ENCODE data around the gene NRXN2.
A peak's percentile ranks its signal among the peaks of the same experiment; 100 is the strongest.

Gene NRXN2

GRCh38 chr11:64643920-64644646 is 78.9 kb downstream of the NRXN2 start:
- peak; percentile 44 for DNase-seq

- DNase-seq, result peak; percentile 70
These were observed 79.6 kb downstream of the NRXN2 start for GRCh38 chr11:64643256-64643881.

- DNase-seq, result no peak
These were observed 80.1 kb downstream of the NRXN2 start for GRCh38 chr11:64642871-64643255.

GRCh38 chr11:64642418-64642735 is 80.6 kb downstream of the NRXN2 start:
- DNase-seq, result no peak

GRCh38 chr11:64641596-64642417 is 81.2 kb downstream of the NRXN2 start:
- DNase-seq, result no peak

GRCh38 chr11:64639885-64640284 is 83.1 kb downstream of the NRXN2 start:
- DNase-seq, result no peak

GRCh38 chr11:64638829-64639228 is 84.2 kb downstream of the NRXN2 start:
- no peak for DNase-seq

GRCh38 chr11:64638018-64638665 is 84.9 kb downstream of the NRXN2 start:
- DNase-seq, result peak; percentile 58

GRCh38 chr11:64637334-64638017 is 85.5 kb downstream of the NRXN2 start:
- DNase-seq, result no peak

GRCh38 chr11:64633555-64634159 is 89.3 kb downstream of the NRXN2 start:
- DNase-seq, result no peak

GRCh38 chr11:64632654-64633053 is 90.3 kb downstream of the NRXN2 start:
- DNase-seq, result no peak

- DNase-seq, result no peak
These were observed 90.8 kb downstream of the NRXN2 start for GRCh38 chr11:64632237-64632636.

GRCh38 chr11:64631675-64632074 is 91.3 kb downstream of the NRXN2 start:
- no peak for DNase-seq

- DNase-seq, result no peak
These were observed 93.0 kb downstream of the NRXN2 start for GRCh38 chr11:64629796-64630562.

GRCh38 chr11:64629103-64629502 is 93.9 kb downstream of the NRXN2 start:
- DNase-seq, result no peak

- DNase-seq, result no peak
These were observed 94.4 kb downstream of the NRXN2 start for GRCh38 chr11:64628596-64628995.

GRCh38 chr11:64627371-64627770 is 95.6 kb downstream of the NRXN2 start:
- DNase-seq, result no peak

- no peak for DNase-seq
These were observed 96.4 kb downstream of the NRXN2 start for GRCh38 chr11:64626637-64627036.

GRCh38 chr11:64624883-64625481 is 98.0 kb downstream of the NRXN2 start:
- no peak for DNase-seq

GRCh38 chr11:64622681-64623080 is 100.3 kb downstream of the NRXN2 start:
- DNase-seq, result no peak

Data from COR-L47 (cell line).